ENCODE data around the gene APOL1.
"Not testable (repeated sequence)": the region's sequence is repeated elsewhere in the genome, so short reads cannot be mapped to it uniquely, and the experiment has no call there.

DNA sequence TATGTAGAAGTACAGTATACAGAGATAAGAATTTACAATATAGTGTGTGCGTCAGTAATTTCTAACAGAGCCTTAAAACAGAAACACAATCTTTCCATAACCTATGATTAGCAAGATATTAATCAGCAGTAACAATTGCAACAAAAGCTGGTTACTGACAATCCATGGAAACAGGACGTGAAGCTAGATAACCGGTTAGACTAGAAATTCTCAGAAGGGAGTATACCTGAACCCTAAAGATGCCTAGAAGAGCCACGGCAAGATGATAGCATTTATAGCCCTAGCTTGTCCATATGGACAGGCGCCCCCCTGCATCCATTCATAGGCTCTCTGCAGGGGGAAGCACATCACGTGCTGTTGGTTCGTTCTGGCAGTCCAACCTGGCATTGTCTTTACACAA is 49.5 kb upstream of the APOL1 start:
- TF ChIP-seq POLR2A (IDR thresholded peaks at IDR 0.05): not testable (repeated sequence)
- TF ChIP-seq, protein P1, sequence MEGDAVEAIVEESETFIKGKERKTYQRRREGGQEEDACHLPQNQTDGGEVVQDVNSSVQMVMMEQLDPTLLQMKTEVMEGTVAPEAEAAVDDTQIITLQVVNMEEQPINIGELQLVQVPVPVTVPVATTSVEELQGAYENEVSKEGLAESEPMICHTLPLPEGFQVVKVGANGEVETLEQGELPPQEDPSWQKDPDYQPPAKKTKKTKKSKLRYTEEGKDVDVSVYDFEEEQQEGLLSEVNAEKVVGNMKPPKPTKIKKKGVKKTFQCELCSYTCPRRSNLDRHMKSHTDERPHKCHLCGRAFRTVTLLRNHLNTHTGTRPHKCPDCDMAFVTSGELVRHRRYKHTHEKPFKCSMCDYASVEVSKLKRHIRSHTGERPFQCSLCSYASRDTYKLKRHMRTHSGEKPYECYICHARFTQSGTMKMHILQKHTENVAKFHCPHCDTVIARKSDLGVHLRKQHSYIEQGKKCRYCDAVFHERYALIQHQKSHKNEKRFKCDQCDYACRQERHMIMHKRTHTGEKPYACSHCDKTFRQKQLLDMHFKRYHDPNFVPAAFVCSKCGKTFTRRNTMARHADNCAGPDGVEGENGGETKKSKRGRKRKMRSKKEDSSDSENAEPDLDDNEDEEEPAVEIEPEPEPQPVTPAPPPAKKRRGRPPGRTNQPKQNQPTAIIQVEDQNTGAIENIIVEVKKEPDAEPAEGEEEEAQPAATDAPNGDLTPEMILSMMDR (IDR thresholded peaks at IDR 0.05): not testable (repeated sequence)

All from lower leg skin (tissue), 3 donors.